Neural crest cell (in vitro differentiated cells): ENCODE data around the gene SUPT3H. TPM values are rescaled to one million over a fixed set of nuclear protein-coding genes. Genes with fewer than 3 reads are reported as not detected.

ENCODE experiments used
- DNase-seq: peaks from one replicate; pipeline ENCODE4 v3.0.0; 2021; ENCODE audit warnings: low read depth, mixed read lengths, low spot score
- H3K27ac Mint-ChIP-seq: one replicate; pipeline ENCODE4 v1.8.0; 2021; ENCODE audit warnings: mild to moderate bottlenecking, mixed read lengths; ENCODE audit not compliant: unreplicated experiment
- H3K27me3 Mint-ChIP-seq: 2 replicates; pipeline ENCODE4 v1.8.0; 2021; ENCODE audit warnings: low read depth, mild to moderate bottlenecking, mixed read lengths
- H3K36me3 Mint-ChIP-seq: 2 replicates; pipeline ENCODE4 v1.8.0; 2021; ENCODE audit warnings: low read depth, mild to moderate bottlenecking, mixed read lengths
- H3K4me1 Mint-ChIP-seq: 2 replicates; pipeline ENCODE4 v1.8.0; 2021; ENCODE audit warnings: mixed read lengths
- H3K4me3 Mint-ChIP-seq: one replicate; pipeline ENCODE4 v1.8.0; 2021; ENCODE audit warnings: mild to moderate bottlenecking, mixed read lengths
- H3K9me3 Mint-ChIP-seq: 2 replicates; pipeline ENCODE4 v1.8.0; 2021; ENCODE audit warnings: mixed read lengths
- total RNA-seq: library from RNA; stranded (reverse); gene quantifications from 2 replicates; pipeline ENCODE4 v1.2.1, GENCODE V29; 2021
- TF ChIP-seq, protein P1 (sequence below): fragments of 200-600 bp; sonication (generic); conservative IDR thresholded peaks from 2 replicates; pipeline ENCODE4 v1.5.0; 2021; ENCODE audit warnings: antibody characterized with exemption, mild to moderate bottlenecking

SUPT3H gene
- total RNA-seq, 1 donor from 2014 or later = 17.0 TPM

DNA sequence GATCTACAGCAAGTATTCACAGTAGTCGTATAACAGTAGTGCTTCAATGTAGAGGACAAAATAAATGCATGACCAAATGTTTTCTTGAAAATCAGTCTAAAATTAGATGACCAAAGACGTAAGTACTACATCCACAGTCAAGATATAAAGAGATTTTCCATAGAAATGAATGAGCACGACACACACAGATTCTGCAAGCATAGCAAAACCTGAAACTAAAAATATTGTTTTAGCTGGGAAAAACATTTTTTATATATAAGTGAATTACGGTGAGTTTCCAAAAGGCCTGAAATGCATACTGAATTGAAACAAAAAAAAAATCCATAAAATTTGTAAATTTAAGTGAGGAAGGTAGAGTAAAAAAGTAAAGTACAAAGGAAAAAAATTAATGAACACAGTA is 217.4 kb downstream of the SUPT3H start:
- Mint-ChIP-seq H3K27me3 (no peaks in the 10 kb centered on the region), H3K27ac (no peak overlapping the region), H3K4me1 (no peaks in the 10 kb centered on the region), H3K4me3 (no peak overlapping the region), H3K9me3 (no peaks in the 10 kb centered on the region), H3K36me3 (no peaks in the 10 kb centered on the region)
- DNase-seq = no peak
- TF ChIP-seq, protein P1, sequence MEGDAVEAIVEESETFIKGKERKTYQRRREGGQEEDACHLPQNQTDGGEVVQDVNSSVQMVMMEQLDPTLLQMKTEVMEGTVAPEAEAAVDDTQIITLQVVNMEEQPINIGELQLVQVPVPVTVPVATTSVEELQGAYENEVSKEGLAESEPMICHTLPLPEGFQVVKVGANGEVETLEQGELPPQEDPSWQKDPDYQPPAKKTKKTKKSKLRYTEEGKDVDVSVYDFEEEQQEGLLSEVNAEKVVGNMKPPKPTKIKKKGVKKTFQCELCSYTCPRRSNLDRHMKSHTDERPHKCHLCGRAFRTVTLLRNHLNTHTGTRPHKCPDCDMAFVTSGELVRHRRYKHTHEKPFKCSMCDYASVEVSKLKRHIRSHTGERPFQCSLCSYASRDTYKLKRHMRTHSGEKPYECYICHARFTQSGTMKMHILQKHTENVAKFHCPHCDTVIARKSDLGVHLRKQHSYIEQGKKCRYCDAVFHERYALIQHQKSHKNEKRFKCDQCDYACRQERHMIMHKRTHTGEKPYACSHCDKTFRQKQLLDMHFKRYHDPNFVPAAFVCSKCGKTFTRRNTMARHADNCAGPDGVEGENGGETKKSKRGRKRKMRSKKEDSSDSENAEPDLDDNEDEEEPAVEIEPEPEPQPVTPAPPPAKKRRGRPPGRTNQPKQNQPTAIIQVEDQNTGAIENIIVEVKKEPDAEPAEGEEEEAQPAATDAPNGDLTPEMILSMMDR = no peak

DNA sequence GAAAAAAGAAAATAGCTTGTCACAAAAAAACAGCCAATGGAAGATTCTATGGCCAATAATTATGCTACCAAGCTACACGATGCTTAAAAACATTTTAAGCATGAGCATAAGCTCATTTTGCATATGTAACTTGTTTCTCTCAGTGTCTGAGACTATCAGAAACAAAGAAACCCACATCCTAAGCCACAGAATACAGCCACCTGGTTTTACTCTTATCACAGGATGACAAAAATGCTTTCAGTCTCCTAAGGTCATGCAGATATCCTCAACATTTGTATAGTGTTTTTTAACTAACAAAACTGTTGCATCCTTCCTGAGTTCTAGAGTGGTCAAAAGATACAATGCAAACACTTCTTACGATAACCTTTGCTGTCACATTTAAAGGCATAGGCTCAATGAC is 221.7 kb downstream of the SUPT3H start:
- Mint-ChIP-seq H3K4me1 (no peaks in the 10 kb centered on the region), H3K9me3 (peaks cover 3% of the 10 kb centered on the region), H3K27ac (no peak overlapping the region), H3K27me3 (no peaks in the 10 kb centered on the region), H3K36me3 (no peaks in the 10 kb centered on the region), H3K4me3 (no peak overlapping the region)
- TF ChIP-seq, protein P1 = no peak
- DNase-seq = no peak

DNA sequence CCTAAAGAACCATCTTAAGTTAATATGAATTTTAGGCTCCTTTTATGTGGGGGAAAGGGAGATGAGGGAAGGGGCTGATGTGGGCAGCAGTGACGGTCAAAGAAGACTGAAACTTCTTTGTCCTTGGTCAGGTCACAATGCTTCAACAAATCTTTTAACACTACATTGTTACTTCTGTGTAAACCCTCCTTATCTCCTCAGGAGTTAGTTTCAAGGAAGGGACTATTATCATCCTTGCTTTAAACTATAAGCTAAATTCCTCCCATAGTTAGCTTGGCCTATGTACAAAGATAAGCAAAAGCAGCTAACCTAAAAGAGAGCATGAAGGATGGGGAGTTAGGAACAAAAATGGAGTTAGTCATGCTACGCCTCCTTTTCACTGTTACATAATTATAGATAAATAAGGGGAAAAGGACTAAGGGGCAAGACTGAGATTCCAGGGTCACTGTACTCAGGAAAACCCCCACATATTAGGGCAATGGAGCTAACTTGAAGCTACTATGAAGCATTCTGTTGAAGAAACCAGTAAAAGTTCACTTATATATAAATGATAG is 222.3 kb downstream of the SUPT3H start:
- TF ChIP-seq, protein P1 = no peak
- no peaks in the 10 kb centered on the region for H3K27me3 Mint-ChIP-seq
- no peaks in the 10 kb centered on the region for H3K36me3 Mint-ChIP-seq
- H3K4me1 Mint-ChIP-seq = no peaks in the 10 kb centered on the region
- H3K27ac Mint-ChIP-seq = no peak overlapping the region
- no peak for DNase-seq
- no peak overlapping the region for H3K4me3 Mint-ChIP-seq
- H3K9me3 Mint-ChIP-seq = peaks cover 3% of the 10 kb centered on the region

DNA sequence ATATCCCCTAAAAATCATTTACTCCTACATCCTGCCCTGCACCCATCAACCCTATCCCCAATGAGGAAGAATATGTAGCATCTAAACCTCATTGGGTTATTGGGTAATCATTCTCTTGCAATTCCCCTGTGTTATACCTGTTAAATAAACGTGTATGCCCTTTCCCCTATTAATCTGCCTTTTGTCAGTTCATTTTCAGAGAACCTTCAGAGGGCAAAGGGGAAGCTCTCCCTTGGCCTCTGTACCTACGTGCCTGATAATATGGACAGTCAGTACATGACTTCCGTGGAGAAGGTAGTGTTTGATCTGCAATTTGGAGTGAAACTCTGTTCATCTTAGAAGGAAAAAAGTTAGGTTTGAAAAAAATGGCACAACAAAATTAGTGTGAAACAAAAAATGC is 223.1 kb downstream of the SUPT3H start:
- no peaks in the 10 kb centered on the region for H3K27me3 Mint-ChIP-seq
- no peaks in the 10 kb centered on the region for H3K4me1 Mint-ChIP-seq
- TF ChIP-seq, protein P1 = no peak
- H3K36me3 Mint-ChIP-seq = no peaks in the 10 kb centered on the region
- H3K9me3 Mint-ChIP-seq = peaks cover 3% of the 10 kb centered on the region
- no peak for DNase-seq
- no peak overlapping the region for H3K4me3 Mint-ChIP-seq
- H3K27ac Mint-ChIP-seq = no peak overlapping the region

DNA sequence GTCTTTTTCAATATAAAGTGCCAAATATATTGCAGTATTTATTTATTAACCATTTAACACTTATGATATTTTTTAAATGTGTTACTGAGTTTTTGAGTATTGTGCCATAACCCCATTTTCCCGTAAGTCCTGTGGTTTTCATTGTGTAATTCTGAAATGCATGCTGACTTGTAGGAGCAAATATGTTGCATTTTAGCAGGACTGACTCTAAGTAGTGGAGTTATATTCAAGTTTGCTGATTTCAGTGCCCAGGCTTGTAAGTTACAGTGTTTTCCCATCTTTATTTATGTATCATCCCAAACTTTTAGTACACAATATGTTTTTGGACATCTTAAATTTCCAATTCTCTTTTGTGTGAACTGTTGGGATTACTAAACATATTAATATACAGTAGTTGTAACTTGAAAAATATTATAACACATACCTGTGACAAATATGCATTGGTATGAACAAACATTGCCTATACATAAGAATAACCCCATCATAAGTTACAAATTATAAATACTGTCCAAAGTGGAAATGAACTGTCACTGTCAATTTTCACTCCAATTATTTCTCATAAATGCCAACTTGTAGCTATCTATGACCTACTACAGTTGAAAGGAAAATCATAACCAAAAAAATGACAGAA is 228.9 kb downstream of the SUPT3H start:
- Mint-ChIP-seq H3K27me3 (no peaks in the 10 kb centered on the region), H3K4me1 (no peaks in the 10 kb centered on the region), H3K36me3 (peaks cover 11% of the 10 kb centered on the region), H3K27ac (no peak overlapping the region), H3K4me3 (no peak overlapping the region), H3K9me3 (peaks cover 14% of the 10 kb centered on the region)
- DNase-seq = no peak
- TF ChIP-seq, protein P1 = no peak
